ENCODE measurements around the gene EIF3B.
"Not testable (repeated sequence)": the region's sequence is repeated elsewhere in the genome, so short reads cannot be mapped to it uniquely, and the experiment has no call there.

EIF3B gene

DNA sequence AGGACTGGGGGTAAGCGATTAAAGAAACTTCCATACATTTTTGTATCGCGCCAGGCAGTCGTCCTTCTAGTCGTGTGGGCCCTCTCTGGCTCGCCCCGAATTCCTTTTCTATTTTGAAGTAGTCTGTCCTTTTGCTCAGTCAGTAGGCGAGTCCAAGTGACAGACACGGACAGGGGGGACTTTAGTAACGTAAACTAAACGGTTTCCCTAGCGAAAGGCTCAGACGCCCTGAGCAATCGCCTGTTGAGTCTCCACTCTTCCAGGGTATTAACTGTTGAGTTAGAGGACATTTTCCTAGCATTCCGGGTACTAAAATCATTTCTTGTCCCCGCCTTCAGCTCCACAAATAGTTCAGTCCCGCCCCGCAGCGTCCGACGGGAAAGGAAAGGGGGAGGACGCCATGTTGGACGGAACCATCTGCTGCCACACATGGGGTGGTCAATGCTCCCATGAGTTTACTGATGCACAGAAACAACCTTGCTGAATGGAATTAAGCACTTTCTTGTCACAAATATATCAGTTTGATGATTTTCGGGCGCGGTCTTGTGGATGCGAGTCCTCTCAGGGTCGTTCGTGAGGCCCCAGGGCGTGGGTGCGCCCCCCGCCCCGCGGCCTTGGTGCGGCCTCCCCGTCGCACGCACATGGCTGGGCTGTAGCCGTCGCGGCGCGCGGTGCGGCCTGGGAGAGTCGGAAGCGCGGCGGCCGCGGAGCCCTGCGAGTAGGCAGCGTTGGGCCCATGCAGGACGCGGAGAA is at the start of gene EIF3B:
Gene EIF3B (plus strand): TSS at position 642 of the 753 bp plus-strand sequence. CDS start 95 bp downstream, at position 737.
- DNase-seq, result no peak

DNA sequence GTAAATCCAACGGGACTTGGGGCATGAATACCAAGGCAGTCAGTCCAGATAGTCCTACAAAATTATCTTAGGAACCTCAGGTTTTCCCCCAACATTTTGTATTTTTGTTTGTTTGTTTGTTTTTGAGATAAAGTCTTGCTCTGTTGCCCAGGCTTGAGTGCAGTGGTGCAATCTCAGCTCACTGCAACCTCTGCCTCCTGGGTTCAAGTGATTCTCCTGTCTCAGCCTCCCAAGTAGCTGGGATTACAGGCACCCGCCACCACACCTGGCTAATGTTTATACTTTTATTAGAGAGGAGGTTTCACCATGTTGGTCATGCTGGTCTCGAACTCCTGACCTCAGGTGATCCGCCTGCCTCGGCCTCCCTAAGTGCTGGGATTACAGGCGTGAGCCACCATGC is 49.4 kb upstream of the EIF3B start:
- not testable (repeated sequence) for DNase-seq

DNA sequence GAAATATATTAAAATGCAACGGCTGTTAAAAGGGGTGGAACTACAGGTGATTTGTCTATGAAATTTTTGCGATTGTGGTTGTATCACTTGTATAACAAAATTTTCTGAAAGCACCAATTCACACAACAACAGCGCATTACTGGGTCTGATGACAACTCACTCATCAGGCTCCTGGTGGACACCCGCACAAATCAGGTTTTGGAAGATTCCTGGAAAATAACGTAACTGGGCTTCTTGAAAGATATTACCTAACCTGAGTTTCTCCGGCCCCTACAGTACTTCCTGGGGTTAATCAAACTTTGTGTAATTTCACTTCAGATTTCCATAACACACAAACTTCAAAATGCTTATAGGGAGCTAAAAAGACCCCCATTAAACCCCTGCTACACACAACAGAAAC is 47.9 kb upstream of the EIF3B start:
- no peak for DNase-seq

DNA sequence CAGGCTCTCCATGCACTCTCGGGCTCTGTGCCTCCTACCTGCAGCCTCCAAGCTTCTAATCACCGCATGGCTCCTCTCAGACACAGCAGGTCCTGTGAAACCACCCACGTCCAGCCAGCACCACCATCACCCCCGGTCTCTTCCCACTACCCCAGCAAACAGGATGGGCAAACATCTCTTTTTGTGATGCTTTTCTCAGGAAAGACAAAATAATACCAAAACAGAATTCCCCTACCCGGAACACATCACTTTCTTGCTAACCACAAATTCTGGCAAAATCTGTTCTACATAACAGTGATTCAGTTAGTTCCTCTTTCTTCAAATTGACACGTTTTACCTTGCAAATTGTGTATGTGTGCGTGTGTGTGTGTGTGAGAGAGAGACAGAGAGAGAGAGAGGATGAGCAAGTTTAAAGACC is 46.9 kb upstream of the EIF3B start:
- no peak for DNase-seq

DNA sequence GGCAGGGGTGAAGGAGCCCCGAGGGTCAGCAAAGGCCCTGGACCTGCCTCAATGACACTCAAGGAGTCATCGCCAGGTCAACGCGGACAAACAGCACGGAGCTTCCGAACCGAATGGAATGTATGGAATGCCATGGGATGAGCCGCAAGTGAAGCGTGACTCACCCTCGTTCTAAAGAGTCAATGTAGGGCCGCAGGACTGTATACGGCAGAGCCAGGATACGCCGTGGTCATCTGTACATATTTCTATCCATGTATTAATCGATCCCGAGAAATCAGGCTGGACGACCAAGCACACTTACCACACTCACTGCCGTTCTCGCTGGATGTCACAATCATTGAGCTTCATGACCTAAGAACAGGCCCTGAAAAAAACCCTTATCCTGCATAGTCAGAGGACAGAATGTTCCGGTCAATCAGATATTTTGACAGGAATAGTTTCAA is 44.7 kb upstream of the EIF3B start:
- no peak for DNase-seq

DNA sequence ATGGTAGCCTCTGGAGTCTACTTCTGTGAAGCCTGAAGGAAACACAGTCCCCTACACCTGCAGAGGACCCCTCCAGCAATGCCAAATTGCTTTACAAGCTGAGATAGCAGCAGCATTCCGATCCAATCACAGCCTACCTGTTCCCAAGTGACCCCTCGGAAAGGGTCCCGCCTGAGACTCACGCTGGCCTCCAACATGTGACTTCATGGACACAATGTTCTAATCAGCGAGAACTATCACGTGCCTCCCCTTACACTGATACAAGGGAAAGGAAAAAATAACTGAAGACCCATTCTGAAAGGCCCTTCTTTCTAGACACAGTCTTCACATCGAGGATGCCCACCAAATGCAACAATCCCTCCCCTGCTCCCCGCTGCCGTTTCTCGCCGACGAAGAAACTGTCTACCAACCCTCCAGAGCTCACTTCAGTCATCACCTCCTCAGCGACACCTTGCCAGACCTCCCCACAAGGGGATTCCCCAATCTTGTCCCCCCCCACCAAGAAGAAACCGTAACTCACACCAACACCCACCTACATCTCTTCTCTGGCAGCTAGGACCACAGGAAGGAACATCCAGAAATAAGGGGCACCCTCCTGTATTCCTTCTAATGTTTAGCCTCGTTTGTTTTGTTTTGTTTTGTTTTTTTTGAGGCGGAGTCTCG is 42.2 kb upstream of the EIF3B start:
- no peak for DNase-seq

DNA sequence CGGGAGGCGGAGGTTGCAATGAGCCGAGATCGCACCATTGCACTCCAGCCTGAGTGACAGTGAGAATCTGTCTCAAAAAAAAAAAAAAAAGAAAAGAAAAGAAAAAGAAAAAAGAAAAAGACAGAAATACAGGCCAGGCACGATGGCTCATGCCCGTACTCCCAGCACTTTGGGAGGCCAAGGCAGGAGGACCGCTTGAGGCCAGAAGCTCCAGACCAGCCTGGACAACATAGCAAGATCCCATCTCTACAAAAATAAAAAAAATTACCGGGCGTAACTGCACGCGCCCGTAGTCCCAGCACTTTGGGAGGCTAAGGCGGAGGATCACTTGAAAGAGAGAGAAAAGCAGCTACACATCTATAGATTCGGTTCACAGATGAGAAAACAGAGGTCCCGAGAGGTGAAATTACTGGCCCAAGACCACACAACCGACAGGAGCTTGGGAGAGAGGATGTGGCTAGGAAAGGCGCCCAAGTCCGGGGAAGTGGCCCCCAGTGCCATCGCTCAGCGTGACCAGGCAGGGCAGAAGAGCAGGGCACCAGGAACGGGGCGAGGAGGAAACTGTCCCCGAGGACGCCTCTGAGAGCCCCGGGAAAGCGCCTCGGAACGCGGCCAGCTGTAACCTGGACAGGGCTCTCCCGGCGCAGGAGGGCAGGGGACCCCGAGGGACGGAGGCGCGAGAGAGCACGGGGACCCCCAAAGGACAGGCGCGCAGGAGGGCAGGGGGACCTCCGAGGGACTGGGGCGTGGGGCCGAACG is 41.0 kb upstream of the EIF3B start:
- DNase-seq, result no peak

DNA sequence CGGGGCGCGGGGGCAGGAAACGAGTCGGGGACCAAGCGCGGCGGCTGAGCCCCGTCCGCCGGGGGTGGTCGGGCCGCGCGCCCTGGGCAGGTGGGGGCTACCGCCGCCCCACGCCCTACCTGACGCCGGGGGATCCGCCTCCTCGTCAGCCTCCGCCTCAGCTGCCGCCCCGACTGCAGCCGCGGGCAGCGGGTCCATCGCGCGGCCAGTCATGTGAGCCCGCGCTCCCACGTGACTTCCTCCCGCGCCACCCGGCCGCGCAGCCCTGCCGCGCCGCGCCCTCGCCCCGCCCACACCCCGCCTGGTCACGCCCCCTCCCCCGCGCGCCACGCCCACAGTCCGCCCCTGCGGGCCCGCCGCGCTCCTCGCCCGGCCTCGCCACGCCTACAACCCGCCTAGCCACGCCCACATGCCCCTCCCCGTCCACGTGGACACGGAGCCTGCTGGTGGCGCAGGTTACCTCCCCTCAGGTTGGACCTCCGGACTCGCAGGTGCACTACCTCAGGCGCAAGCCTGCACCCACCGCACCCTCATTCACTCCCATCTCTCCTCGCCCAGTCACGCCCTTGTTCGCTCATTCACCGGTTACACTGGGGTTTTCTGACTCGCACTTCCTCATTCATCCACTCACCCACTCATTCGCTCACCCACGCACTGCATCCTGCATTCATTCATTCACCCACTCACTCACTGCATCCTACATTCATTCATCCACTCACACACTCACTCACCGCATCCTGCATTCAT is 40.2 kb upstream of the EIF3B start, which contains the start of gene SNX8:
Gene SNX8 (minus strand): TSS at position 233 of the 747 bp plus-strand sequence. CDS start 20 bp downstream, at position 213.
- DNase-seq, result peak; percentile 41

DNA sequence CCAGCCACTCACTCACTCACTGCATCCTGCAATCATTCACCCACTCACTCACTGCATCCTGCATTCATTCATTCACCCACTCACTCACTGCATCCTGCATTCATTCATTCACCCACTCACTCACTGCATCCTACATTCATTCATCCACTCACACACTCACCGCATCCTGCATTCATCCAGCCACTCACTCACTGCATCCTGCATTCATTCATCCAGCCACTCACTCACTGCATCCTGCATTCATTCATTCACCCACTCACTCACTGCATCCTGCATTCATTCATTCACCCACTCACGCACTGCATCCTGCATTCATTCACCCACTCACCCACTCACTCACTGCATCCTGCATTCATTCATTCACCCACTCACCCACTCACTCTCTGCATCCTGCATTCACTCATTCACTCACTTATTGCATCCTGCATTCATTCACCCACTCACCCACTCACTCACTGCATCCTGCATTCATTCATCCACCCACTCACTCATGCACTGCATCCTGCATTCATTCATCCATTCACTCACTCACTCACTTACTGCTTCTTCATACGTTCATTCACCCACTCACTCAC is 39.6 kb upstream of the EIF3B start:
- DNase-seq, result not testable (repeated sequence)

DNA sequence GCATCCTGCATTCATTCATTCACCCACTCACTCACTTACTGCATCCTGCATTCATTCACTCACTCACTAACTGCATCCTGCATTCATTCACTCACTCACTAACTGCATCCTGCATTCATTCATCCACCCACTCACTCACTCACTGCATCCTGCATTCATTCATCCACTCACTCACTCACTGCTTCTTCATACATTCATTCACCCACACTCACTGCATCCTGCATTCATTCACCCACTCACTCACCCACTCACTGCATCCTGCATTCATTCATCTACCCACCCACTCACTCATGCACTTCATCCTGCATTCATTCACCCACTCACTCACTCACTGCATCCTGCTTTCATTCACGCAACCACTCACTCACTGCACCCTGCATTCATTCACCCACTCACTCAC is 38.8 kb upstream of the EIF3B start:
- DNase-seq, result no peak

DNA sequence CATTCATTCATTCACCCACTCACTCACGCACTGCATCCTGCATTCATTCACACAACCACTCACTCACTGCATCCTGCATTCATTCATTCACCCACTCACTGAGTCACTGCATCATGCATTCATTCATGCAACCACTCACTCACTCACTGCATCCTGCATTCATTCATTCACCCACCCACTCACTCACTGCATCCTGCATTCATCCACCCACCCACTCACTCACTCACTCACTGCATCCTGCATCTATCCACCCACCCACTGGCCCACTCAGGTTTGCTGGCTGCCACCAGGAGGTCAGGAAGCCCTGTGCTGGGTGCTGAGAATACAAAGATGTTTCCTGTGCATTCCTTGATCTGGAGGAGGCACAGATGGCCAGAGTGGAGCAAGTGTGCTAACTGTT is 38.0 kb upstream of the EIF3B start:
- no peak for DNase-seq

DNA sequence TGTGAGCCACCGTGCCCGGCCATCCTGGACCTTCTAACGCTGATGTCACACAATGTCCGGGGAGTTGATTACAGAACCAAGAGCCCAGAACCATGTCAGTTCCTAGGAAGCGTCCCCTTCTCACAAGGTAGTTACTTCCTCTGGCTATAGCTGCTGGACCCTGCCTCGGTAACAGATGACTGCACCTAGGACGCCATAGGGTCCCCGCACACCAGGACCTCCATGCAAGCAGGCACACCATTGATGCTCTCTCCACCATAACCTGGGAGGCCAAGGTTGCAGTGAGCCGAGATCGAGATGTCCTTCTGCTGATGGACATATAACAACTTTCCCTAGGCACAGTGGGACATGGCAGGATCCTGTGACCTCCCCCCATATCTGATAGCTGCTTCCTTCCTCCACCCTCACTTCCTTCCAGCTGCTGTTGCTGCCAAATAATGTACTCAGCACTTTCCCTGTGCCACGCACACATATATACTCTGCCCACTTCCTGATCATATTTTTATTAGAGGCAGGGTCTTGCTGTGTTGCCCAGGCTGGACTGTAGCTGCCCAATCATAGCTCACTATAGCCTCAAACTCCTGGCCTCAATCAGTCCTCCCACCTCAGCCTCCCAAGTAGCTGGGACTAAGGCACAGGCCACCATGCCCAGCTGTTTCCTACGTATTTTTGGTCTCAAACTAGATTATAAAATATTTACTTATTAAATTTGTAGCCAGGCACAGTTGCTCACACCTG is 36.9 kb upstream of the EIF3B start:
- no peak for DNase-seq

DNA sequence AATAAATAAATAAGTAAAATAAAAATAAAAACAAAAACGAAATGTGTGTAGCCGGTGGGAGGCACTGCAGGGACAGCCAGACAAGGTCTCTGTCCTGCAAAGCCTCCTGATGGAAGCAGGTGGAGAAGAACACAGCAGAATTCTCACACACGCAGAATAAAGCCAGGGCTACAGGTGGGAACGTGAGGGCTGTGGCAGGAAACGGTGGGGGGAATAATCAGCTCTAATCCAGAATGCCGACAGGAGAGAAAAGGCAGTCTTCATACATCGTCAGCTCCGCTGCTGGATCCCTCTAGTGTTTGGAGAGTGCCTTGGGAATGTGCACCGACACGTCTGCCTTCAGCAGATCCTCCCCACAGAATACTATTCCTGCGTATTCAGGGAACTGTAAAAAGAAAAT is 33.6 kb upstream of the EIF3B start:
- DNase-seq, result no peak

DNA sequence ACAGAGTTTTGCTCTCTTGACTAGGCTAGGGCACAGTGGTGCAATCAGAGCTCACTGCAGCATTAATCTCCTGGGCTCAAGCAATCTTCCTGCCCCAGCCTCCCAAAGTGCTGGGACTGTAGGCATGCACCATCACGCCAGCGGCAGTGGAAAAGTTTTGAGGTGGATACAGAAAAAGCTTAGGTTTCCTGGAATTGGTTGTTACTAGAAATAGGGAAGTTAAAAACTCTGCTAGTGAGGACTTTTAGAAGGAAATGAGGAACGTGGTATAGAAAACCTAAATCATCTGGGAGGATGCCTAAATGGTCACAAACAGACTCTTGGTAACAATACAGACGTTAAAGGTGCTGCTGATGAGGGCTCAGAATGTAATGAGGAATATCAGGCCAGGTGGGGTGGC is 29.5 kb upstream of the EIF3B start:
- no peak for DNase-seq

DNA sequence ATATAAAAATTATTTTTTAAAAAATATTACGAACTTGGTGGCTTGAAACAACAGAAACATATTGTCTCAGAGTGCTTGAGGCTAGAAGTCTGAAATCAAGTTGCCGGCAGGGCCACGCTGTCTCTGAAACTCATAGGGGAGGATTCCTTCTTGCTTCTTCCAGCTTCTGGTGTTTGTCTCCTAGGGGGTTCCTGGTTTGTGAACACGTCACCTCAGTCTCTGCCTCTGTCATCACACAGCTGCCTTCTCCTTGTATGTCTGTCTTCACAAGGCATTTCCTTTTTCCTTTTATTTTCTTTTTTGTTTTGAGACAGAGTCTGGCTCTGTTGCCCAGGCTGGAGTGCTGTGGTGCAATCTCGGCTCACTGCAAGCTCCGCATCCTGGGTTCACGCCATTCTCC is 27.7 kb upstream of the EIF3B start:
- DNase-seq, result no peak

DNA sequence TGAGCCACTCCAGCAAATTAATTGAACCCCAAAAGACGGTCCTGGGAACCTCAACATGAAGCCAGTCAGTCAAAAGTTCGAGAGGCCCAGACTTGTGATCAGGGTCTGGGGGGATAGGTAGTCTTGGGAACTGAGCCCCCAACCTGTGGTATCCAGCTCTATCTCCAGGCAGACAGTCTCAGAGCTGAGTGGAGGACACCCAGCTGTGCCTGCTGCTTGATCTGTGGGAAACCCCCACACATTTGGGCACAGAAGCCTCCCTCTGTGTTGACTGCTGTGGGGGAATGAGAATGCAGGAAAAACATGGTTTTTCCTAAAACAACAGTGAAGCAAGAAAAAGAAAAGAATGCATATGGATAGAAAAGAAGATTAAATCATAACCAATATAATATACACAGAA is 24.1 kb upstream of the EIF3B start:
- no peak for DNase-seq

DNA sequence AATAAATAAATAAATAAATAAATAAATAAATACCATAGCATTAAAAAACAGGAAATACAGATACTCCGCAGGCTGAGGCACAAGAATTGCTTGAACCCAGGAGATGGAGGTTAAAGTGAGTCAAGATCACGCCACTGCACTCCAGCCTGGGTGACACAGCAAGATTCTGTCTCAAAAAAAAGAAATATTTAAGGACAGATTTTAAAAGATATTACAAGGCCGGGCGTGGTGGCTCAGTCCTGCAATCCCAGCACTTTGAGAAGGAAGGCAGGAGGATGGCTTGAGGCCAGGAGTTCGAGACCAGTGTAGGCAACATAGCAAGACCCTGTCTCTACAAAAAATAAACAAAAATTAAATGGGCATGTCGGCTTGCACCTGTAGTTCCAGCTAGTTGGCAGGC is 22.9 kb upstream of the EIF3B start:
- no peak for DNase-seq

DNA sequence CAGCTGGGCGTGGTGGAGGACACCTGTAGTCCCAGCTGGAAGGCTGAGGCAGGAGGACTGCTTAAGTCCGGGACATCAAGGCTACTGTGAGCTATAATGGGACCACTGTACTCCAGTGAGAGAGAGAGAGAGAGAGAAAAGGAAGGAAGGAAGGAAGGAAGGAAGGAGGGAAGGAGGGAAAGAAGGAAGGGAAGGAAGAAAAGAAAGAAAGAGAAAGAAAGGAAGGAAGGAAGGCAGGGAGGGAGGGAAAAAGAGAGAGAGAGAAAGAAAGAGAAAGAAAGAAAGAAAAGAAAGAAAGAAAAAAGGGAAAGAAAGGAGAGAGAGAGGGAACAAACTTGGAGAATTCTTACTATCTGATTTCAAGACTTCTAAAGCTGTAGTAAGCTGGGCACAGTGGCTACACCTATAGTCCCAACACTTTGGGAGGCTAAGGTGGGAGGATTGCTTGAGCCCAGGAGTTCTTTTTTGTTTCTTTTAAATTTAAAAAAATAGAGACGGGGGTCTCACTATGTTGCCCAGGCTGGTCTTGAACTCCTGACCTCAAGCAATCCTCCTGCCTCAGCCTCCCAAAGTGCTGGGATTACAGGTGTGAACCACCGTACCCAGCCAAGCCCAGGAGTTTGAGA is 21.9 kb upstream of the EIF3B start:
- not testable (repeated sequence) for DNase-seq

DNA sequence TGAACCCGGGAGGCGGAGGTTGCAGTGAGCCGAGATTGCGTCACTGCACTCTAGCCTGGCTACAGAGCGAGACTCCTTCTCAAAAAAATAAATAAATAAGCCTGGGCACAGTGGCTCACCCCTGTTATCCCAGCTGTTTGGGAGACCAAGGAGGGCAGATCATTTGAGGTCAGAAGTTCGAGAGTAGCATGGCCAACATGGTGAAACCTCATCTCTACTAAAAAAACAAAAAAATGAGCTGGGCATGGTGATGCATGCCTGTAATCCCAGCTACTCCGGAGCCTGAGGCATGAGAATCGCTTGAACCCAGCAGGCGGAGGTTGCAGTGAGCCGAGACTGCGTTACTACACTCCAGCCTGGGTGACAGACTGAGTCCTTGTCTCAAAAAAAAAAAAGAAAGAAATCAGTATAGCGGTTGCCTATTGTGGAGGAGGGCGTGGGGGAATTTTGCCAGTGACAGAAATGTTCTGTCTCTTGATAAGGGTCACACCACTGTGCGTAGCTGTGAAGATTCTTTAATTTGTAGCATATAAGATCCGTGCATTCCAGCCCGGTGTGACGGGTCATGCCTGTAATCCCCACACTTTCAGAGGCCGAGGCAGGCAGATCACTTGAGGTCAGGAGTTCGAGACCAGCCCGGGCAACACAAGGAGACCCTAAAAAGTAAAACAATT is 17.9 kb upstream of the EIF3B start:
- DNase-seq, result no peak

DNA sequence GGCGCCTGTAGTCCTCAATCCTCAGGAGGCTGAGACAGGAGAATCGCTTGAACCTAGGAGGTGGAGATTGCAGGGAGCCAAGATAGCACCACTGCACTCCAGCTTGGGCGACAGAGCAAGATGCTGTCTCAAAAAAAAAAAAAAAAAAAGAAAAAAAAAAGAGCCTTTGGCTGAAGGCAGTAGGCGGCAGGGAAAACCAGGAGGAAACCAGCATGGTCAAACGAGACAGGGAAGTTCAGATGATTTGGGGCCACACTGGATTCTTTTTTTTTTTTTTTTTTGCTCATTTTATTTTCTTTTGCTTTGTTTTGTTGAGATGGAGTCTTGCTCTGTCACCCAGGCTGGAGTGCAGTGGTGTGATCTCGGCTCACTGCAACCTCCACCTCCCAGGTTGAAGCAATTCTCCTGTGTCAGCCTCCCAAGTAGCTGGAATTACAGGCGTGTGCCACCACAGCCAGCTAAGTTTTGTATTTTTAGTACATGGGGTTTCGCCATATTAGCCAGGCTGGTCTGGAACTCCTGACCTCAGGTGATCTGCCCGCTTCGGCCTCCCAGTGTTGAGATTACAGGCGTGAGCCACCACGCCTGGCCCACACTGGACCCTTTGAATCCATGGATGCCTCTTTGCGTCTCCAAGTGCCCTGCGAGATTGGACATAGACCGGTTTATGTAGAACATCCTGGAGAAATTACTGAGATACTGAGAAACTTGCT is 7.1 kb upstream of the EIF3B start:
- not testable (repeated sequence) for DNase-seq
